HEK293T (cell line): ENCODE data around the gene PEX5.

Experiments used
- ARNT ChIP-seq: fragments of 450-650 bp; IDR thresholded peaks from 2 replicates; pipeline ENCODE4 v1.6.1; 2017; ENCODE audit warnings: mild to moderate bottlenecking
- BHLHE40 ChIP-seq: fragments of 450-650 bp; IDR thresholded peaks from 2 replicates; pipeline ENCODE4 v1.6.1; 2016; ENCODE audit warnings: mild to moderate bottlenecking, moderate library complexity, borderline replicate concordance
- ELF4 ChIP-seq: fragments of 450-650 bp; IDR thresholded peaks from 2 replicates; pipeline ENCODE4 v1.6.1; 2017; ENCODE audit warnings: antibody characterized with exemption
- FOXK2 ChIP-seq: fragments of 450-650 bp; IDR thresholded peaks from 2 replicates; pipeline ENCODE4 v1.6.1; 2016; ENCODE audit warnings: mild to moderate bottlenecking
- FOXM1 ChIP-seq: fragments of 450-650 bp; IDR thresholded peaks from 2 replicates; pipeline ENCODE4 v1.6.1; 2017; ENCODE audit warnings: mild to moderate bottlenecking, borderline replicate concordance
- NFRKB ChIP-seq: fragments of 450-650 bp; IDR thresholded peaks from 2 replicates; pipeline ENCODE4 v1.6.1; 2016; ENCODE audit warnings: mild to moderate bottlenecking, moderate library complexity
- SP1 ChIP-seq: fragments of 450-650 bp; IDR thresholded peaks from 2 replicates; pipeline ENCODE4 v1.6.1; 2017
- SUZ12 ChIP-seq: fragments of 450-650 bp; IDR thresholded peaks from 2 replicates; pipeline ENCODE4 v1.6.1; 2016; ENCODE audit warnings: mild to moderate bottlenecking

DNA sequence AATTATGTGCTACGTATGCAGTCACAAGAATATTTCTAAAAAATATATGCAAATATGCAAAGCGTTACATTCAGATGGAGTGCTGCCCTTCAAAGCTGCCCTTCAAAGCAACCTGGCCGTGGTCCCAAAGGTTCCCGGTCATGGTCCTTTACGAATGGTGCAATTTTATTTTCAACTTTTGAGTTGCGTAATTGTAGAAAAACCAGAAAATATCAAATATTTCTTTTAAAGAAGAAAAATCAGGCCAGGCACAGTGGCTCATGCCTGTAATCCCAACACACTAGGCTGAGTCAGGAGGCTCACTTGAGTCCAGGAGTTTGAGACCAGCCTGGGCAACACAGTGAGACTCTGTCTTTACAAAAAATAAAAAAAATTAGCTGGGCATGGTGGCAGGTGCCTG is 38.0 kb upstream of the PEX5 start:
- no peak for TF ChIP-seq SP1
- no peak for TF ChIP-seq SUZ12
- no peak for TF ChIP-seq BHLHE40
- no peak for TF ChIP-seq ARNT
- no peak for TF ChIP-seq ELF4
- TF ChIP-seq FOXK2, result no peak
- TF ChIP-seq NFRKB, result no peak
- TF ChIP-seq FOXM1, result no peak
